CD4-positive, alpha-beta T cell treated with Interleukin-21 for 1 hour (primary cell): Measurements from ENCODE around the gene TRAPPC13.

Source experiments
- DNase-seq: peaks from one replicate; pipeline ENCODE4 v3.0.0-alpha.2; 2020

Gene TRAPPC13

DNA sequence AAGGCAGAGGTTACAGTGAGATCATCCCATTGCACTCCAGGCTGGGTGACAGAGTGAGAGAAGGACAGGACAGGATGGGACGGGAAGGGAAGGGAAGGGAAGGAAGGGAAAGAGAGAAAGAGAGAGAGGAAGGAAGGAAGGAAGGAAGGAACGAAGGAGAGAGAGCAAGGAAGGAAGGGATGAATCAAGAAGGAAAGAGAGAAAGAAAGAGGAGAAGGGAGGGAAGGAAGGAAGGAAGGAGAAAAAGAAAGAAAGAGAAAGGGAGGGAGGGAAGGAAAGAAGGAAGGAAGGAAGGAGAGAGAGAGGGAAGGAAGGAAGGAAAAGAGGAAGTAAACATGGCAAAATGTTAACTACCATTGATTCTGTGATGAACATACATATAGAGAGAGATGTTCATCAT is 68.3 kb downstream of the TRAPPC13 start:
- no peak for DNase-seq

- DNase-seq: no peak
Measured at GRCh38 chr5:65695162-65695755, 70.4 kb downstream of the TRAPPC13 start.

- DNase-seq: no peak
Measured at GRCh38 chr5:65695896-65696295, 71.1 kb downstream of the TRAPPC13 start.

DNA sequence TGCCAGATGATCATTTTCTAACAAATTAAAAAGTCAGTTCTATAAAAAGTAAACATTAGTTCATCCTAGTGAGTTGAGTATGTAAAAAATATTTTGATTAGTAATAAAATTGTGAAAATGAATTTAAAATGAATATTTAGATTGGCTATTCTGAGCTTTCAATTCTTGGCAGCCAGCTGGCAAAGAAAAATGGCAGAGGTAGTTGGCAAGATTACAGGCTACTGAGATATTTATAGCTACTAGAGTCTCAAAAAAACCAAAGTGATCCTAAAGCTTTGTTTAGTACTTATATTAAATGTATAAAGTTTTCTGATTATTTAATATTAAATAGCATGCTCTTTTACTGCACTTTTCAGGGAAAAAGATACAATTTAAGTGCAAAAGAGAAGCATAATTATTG is 72.1 kb downstream of the TRAPPC13 start:
- no peak for DNase-seq

GRCh38 chr5:65699338-65699737 is 74.5 kb downstream of the TRAPPC13 start:
- no peak for DNase-seq

DNA sequence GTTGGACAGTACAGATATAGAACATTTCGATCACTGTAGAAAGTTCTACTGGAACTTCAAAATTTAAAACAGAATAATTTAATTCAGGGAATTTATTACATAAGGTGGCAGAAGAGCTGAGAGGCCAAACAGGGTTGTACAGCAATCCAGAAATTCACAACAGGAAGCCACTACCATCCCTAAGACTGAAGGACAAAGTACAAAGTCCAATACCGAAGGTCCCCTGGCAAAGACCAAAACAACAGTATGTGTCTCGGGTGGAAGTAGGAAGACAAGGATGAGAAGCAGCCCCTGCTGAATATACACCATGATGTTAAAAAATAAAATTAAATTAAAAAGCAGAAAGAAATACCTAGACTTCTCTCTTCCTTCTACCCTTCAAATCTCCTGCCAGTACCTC is 77.2 kb downstream of the TRAPPC13 start:
- no peak for DNase-seq

GRCh38 chr5:65704621-65705239 is 79.9 kb downstream of the TRAPPC13 start:
- no peak for DNase-seq

GRCh38 chr5:65707663-65708062 is 82.8 kb downstream of the TRAPPC13 start:
- no peak for DNase-seq

GRCh38 chr5:65708145-65708544 is 83.3 kb downstream of the TRAPPC13 start:
- DNase-seq: no peak
